PC-3 (cell line): ENCODE data around the gene NPFF. TPM values are rescaled to one million over a fixed set of nuclear protein-coding genes. Genes with fewer than 3 reads are reported as not detected.

ENCODE experiments used
- ATAC-seq: fragments of 200-7000 bp; cut with Tn5 transposase; 2 replicates; pipeline ENCODE4 v1.9.1; 2020; ENCODE audit warnings: mild to moderate bottlenecking, moderate library complexity
- BruUV-seq: library from RNA; stranded (reverse); fragments of 400-500 nt; replicated peaks from 2 replicates; lab custom pipeline; 2021; lab: Mats Ljungman, UMichigan
- CTCF ChIA-PET: fragments of 300-600 bp; sonication (Branson Sonifier 250); formaldehyde crosslinking; loops from one replicate; lab custom pipeline; 2022; ENCODE audit warnings: antibody characterized with exemption; lab: Charles Lee
- POLR2A ChIA-PET: fragments of 300-600 bp; sonication (Branson Sonifier 250); formaldehyde crosslinking; loops from one replicate; lab custom pipeline; 2022; ENCODE audit warnings: antibody characterized with exemption; ENCODE audit not compliant: unreplicated experiment; lab: Charles Lee
- DNase-seq: peaks from one replicate; pipeline ENCODE4 v3.0.0-alpha.2; 2015
- H2AFZ ChIP-seq: fragments of 300-600 bp; sonication (generic); 2 replicates; pipeline ENCODE4 v1.6.0; 2016; ENCODE audit warnings: antibody characterized with exemption, low read length
- H3F3A ChIP-seq: fragments of 300-600 bp; sonication (generic); one replicate; pipeline ENCODE4 v1.6.0; 2017; ENCODE audit warnings: antibody characterized with exemption, low read length, control low read depth, mild to moderate bottlenecking; ENCODE audit not compliant: unreplicated experiment
- H3K27ac ChIP-seq: fragments of 300-600 bp; sonication (generic); 2 replicates; pipeline ENCODE4 v1.5.1; 2016; ENCODE audit warnings: mild to moderate bottlenecking, low read length
- H3K27me3 ChIP-seq: fragments of 300-600 bp; sonication (generic); 2 replicates; pipeline ENCODE4 v1.6.1; 2016; ENCODE audit warnings: low read length, mixed read lengths
- H3K36me3 ChIP-seq: fragments of 300-600 bp; sonication (generic); 2 replicates; pipeline ENCODE4 v1.6.1; 2016; ENCODE audit warnings: low read depth, mixed run types, low read length, mixed read lengths
- H3K4me1 ChIP-seq: fragments of 300-600 bp; sonication (generic); 2 replicates; pipeline ENCODE4 v1.5.1; 2016; ENCODE audit warnings: low read length; ENCODE audit not compliant: insufficient read depth
- H3K4me2 ChIP-seq: fragments of 300-600 bp; sonication (generic); 2 replicates; pipeline ENCODE4 v1.6.0; 2016; ENCODE audit warnings: low read length
- H3K4me3 ChIP-seq: fragments of 300-600 bp; sonication (generic); 2 replicates; pipeline ENCODE4 v1.5.1; 2016; ENCODE audit warnings: mild to moderate bottlenecking, low read length, mixed read lengths
- H3K79me2 ChIP-seq: fragments of 300-600 bp; sonication (generic); 2 replicates; pipeline ENCODE4 v1.6.1; 2017; ENCODE audit warnings: low read length, mixed read lengths
- H3K9ac ChIP-seq: fragments of 300-600 bp; sonication (generic); 2 replicates; pipeline ENCODE4 v1.6.0; 2016; ENCODE audit warnings: mild to moderate bottlenecking, low read length
- H3K9me2 ChIP-seq: fragments of 300-600 bp; sonication (generic); replicated peaks from 2 replicates; pipeline ENCODE4 v1.6.1; 2016; ENCODE audit warnings: mixed run types, low read length, mixed read lengths
- H3K9me3 ChIP-seq: fragments of 300-600 bp; sonication (generic); 2 replicates; pipeline ENCODE4 v1.6.1; 2016; ENCODE audit warnings: low read length, mixed read lengths
- H4K20me1 ChIP-seq: fragments of 300-600 bp; sonication (generic); 2 replicates; pipeline ENCODE4 v1.6.1; 2016; ENCODE audit warnings: low read length, mixed read lengths
- CTCF ChIP-seq: fragments of 300-600 bp; sonication (generic); conservative IDR thresholded peaks from 2 replicates; pipeline ENCODE4 v1.5.1; 2017; ENCODE audit warnings: antibody characterized with exemption, low read depth, mild to moderate bottlenecking, low read length
- EZH2 ChIP-seq: fragments of 300-600 bp; sonication (generic); IDR thresholded peaks from one replicate; pipeline ENCODE4 v1.6.1; 2017; ENCODE audit warnings: antibody characterized with exemption, mild to moderate bottlenecking, low read length; ENCODE audit not compliant: unreplicated experiment
- EZH2phosphoT487 ChIP-seq: fragments of 300-600 bp; sonication (generic); IDR thresholded peaks from 2 replicates; pipeline ENCODE4 v1.6.1; 2018; ENCODE audit warnings: mild to moderate bottlenecking, antibody characterized with exemption, low read length, borderline replicate concordance
- intact Hi-C: fragments of 100-400 bp; cut with micrococcal nuclease; formaldehyde crosslinking; loops from 2 replicates; pipeline ENCODE4 v1.9.0; 2023
- total RNA-seq: library from RNA; depleted of rRNA; stranded (reverse); fragments of >200 nt; gene quantifications from 2 replicates; pipeline ENCODE4 v1.2.3, GENCODE V29; 2014

NPFF gene
- total RNA-seq, 1 experiment from 2014 or later, result not detected

GRCh38 chr12:53513712-53514410 is 6.6 kb upstream of the NPFF start:
- Histone ChIP-seq H3K9ac (no peak overlapping the region), H3K4me3 (no peak overlapping the region), H3K79me2 (no peaks in the 10 kb centered on the region), H3K9me3 (no peaks in the 10 kb centered on the region), H2AFZ (no peak overlapping the region), H3K9me2 (no peaks in the 10 kb centered on the region), H3K27ac (no peak overlapping the region), H3K4me1 (no peaks in the 10 kb centered on the region), H3K4me2 (no peak overlapping the region), H3K36me3 (peaks cover 19% of the 10 kb centered on the region), H3F3A (no peaks in the 10 kb centered on the region), H4K20me1 (no peaks in the 10 kb centered on the region), H3K27me3 (no peaks in the 10 kb centered on the region)
- ChIA-PET CTCF (no interaction called here), POLR2A (no interaction called here)
- TF ChIP-seq EZH2 (no peak), CTCF (no peak), EZH2phosphoT487 (no peak)
- DNase-seq (no peak), ATAC-seq (no peak)
- no TSS peak for BruUV-seq
- intact Hi-C loops, result no loop called here

DNA sequence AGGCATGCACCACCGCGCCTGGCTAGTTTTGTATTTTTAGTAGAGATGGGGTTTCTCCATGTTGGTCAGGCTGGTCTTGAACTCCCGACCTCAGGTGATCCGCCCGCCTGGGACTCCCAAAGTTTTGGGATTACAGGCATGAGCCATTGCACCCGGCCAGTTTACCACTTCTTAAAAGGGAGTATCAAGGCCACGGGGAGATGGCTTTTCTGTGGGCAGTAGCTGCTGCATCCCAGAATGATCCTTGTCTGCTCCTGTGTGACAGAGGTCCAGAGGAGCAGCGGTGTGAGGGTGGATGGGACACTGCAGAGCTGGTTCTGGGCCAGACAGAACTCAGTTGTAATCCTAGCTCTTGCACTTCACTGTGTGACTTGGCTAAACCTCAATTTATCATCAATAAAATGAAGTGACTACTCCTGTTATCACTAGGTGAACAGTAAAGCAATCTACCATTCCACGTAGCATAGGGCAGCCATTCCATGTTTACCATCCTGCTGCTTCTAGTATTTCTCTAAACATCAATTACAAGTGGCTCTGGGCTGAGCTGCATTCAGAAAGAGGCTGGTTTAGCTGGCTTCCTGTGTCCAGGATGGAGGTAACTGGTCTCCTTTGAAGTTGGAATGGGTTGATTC is 3.0 kb upstream of the NPFF start:
- H3K36me3 ChIP-seq, result peaks cover 21% of the 10 kb centered on the region
- H3K9me3 ChIP-seq, result no peaks in the 10 kb centered on the region
- no peaks in the 10 kb centered on the region for H3K9me2 ChIP-seq
- H3K4me3 ChIP-seq, result no peak overlapping the region
- H3K4me1 ChIP-seq, result peaks cover 10% of the 10 kb centered on the region
- ATAC-seq, result no peak; the same call in 1 of the 2 replicates
- DNase-seq, result no peak
- CTCF ChIA-PET, result no interaction called here
- POLR2A ChIA-PET, result no interaction called here
- H2AFZ ChIP-seq, result no peak overlapping the region
- H4K20me1 ChIP-seq, result no peaks in the 10 kb centered on the region
- no TSS peak for BruUV-seq
- no peak overlapping the region for H3K9ac ChIP-seq
- intact Hi-C loops, result no loop called here
- no peaks in the 10 kb centered on the region for H3K79me2 ChIP-seq
- no peak overlapping the region for H3K4me2 ChIP-seq
- TF ChIP-seq EZH2 (no peak), CTCF (no peak)
- H3K27me3 ChIP-seq, result no peaks in the 10 kb centered on the region
- H3K27ac ChIP-seq, result no peak overlapping the region
- no peaks in the 10 kb centered on the region for H3F3A ChIP-seq
